Esophagus squamous epithelium (tissue), 4 donors: ENCODE measurements around the gene ZMYND8.

Experiments used
- POLR2A ChIP-seq, 4 donors: fragments of 450-650 bp; IDR thresholded peaks; one replicate each; pipeline ENCODE4 v1.6.1; 2017; ENCODE audit warnings: antibody characterized with exemption in 4 of 4, mild to moderate bottlenecking in 4 of 4, moderate library complexity in 3 of 4
- TF ChIP-seq, protein P1 (sequence below), 6 experiments: fragments of 450-650 bp in 4 of 6; fragments of 200-600 bp in 2 of 6; sonication (generic) in 2 of 6; IDR thresholded peaks; one replicate each; pipeline ENCODE4 v1.5.1; 2016 to 2019; ENCODE audit warnings: antibody characterized with exemption in 6 of 6, mild to moderate bottlenecking in 4 of 6, moderate library complexity in 4 of 6

DNA sequence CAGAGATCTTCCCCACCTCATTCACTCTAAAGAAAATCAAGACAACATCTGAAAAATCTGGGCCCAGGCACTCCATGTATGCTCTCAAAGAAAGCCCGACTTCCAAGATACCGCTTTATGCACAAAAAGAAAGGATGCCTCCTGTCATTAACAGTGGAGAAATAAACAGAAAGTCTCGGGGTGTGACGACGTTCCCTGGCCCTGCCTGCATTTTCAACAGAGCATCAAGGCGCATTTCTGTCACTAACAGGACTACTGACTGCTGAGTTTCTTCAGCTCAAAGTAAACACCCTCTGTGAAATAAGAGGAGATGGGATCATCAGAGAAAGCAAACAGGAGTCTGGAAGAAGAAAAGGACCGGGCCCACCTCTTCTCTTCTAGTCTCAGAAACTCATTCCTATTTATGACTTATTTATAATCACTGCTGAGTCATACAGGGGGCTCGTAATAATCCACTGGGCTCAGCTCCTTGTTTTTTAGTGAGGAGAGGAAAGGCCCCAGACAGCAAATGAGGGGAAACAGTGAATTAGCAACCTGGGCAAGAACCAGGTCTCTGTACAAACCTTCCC lies 99.7 kb downstream of the ZMYND8 start:
- no peak for TF ChIP-seq POLR2A (IDR thresholded peaks at IDR 0.05)
- TF ChIP-seq, protein P1, sequence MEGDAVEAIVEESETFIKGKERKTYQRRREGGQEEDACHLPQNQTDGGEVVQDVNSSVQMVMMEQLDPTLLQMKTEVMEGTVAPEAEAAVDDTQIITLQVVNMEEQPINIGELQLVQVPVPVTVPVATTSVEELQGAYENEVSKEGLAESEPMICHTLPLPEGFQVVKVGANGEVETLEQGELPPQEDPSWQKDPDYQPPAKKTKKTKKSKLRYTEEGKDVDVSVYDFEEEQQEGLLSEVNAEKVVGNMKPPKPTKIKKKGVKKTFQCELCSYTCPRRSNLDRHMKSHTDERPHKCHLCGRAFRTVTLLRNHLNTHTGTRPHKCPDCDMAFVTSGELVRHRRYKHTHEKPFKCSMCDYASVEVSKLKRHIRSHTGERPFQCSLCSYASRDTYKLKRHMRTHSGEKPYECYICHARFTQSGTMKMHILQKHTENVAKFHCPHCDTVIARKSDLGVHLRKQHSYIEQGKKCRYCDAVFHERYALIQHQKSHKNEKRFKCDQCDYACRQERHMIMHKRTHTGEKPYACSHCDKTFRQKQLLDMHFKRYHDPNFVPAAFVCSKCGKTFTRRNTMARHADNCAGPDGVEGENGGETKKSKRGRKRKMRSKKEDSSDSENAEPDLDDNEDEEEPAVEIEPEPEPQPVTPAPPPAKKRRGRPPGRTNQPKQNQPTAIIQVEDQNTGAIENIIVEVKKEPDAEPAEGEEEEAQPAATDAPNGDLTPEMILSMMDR (IDR thresholded peaks at IDR 0.05) = no peak
